GM19035 (cell line): Measurements from ENCODE around the gene FAM187B.

Source experiments
- ATAC-seq: cut with Tn5 transposase; IDR thresholded peaks from one replicate; pipeline ENCODE4 v1.9.1; 2021; ENCODE audit not compliant: unreplicated experiment

Gene FAM187B

GRCh38 chr19:35228177-35228930 is at the start of gene FAM187B:
Gene FAM187B (minus strand): TSS chr19:35228739. CDS start chr19:35228680, 59 bp downstream.
- ATAC-seq: no peak

- ATAC-seq: no peak
Observed at GRCh38 chr19:35276706-35277281, 48.3 kb upstream of the FAM187B start.

- no peak for ATAC-seq
Observed at GRCh38 chr19:35274323-35274722, 45.8 kb upstream of the FAM187B start.

- ATAC-seq: no peak
Observed at GRCh38 chr19:35273686-35274259, 45.2 kb upstream of the FAM187B start.

GRCh38 chr19:35272954-35273649 is 44.6 kb upstream of the FAM187B start:
- no peak for ATAC-seq

GRCh38 chr19:35272122-35272719 is 43.7 kb upstream of the FAM187B start:
- no peak for ATAC-seq

GRCh38 chr19:35271546-35271945 is 43.0 kb upstream of the FAM187B start:
- ATAC-seq: no peak

GRCh38 chr19:35270381-35270811 is 41.9 kb upstream of the FAM187B start:
- no peak for ATAC-seq

- peak; percentile 58 for ATAC-seq
Observed at GRCh38 chr19:35269438-35270117, 41.0 kb upstream of the FAM187B start.

GRCh38 chr19:35268536-35269437 is 40.2 kb upstream of the FAM187B start, which contains the start of gene USF2:
Gene USF2 (plus strand): TSS chr19:35268962. CDS start chr19:35269102, 140 bp downstream.
- ATAC-seq: peak; percentile 22

GRCh38 chr19:35267818-35268535 is 39.4 kb upstream of the FAM187B start:
- ATAC-seq: peak; percentile 48

GRCh38 chr19:35267353-35267817 is 38.8 kb upstream of the FAM187B start:
- no peak for ATAC-seq

GRCh38 chr19:35266520-35267352 is 38.2 kb upstream of the FAM187B start:
- no peak for ATAC-seq

GRCh38 chr19:35265900-35266519 is 37.5 kb upstream of the FAM187B start:
- no peak for ATAC-seq

- no peak for ATAC-seq
Observed at GRCh38 chr19:35265126-35265899, 36.8 kb upstream of the FAM187B start.

GRCh38 chr19:35264268-35265125 is 36.0 kb upstream of the FAM187B start:
- ATAC-seq: no peak
